Esophagus mucosa (tissue), 1 donor: ENCODE data around the gene FANCC. TPM values are rescaled to one million over a fixed set of nuclear protein-coding genes. Genes with fewer than 3 reads are reported as not detected.

Experiments
- ATAC-seq: fragments of 200-7000 bp; cut with Tn5 transposase; one replicate; pipeline ENCODE4 v1.9.1; 2020
- total RNA-seq: library from RNA; stranded (reverse); gene quantifications from one replicate; pipeline ENCODE4 v1.2.4, GENCODE V29; 2023
- donor health status: DM: yes; HTN: yes; CAD: no.

The FANCC gene
- total RNA-seq, 1 donor from 2014 or later: 5.2 TPM

- peak; percentile 39 for ATAC-seq
These were observed 234.3 kb downstream of the FANCC start for GRCh38 chr9:95083086-95083768.

DNA sequence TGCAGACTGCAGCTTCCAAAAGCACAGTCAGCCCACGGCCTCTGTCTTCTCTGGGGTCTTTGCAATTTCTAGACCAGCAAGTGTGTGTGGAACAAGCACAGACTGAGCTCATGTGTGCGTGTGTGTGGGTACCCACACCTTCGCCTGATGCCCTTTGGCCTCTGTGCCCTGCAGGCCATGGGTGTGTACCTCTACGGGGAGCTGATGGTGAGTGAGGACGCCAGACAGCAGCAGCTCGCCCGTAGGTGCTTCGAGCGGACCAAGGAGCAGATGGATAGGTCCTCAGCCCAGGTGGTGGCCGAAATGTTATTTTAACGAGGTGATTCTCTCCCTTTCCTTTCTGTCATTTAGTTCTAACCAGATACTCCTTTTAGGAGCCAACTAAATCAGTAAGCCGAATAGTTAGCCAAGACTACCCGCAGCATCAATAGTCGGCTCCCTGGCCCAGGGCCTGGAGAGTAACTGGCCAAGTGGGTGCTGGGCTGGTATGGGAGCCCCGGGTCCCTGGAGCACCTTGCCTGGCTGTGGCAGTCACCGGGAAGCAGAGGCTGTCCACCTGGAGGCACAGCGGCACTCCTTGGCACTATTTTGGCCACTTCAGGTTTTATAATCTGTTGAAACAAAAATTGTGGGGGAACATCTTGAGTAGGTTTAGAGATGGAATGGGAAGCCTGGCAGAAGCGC is 235.0 kb downstream of the FANCC start:
- ATAC-seq: no peak

DNA sequence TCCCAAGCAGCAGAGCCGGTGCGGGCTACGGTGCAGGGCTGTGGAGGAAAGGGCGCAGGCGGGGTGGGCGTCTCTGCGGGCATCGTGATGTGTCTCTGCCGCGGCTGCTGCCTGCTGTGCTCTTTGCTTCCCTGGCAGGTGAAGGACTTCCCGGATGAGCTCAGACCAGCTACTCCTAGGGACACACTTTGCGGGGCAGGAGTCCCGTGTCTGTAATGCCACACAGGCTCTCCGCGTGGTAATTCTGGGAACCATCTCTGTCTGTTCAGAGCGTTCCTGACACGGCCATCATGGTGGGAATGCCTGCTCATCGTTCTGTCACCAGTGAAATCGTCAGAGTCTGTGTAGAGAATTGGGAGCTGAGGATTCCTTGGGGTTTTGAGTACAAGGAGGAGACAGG is 235.5 kb downstream of the FANCC start:
- ATAC-seq: no peak

- ATAC-seq: peak; percentile 26
These were observed 236.4 kb downstream of the FANCC start for GRCh38 chr9:95080961-95081647.

- no peak for ATAC-seq
These were observed 238.0 kb downstream of the FANCC start for GRCh38 chr9:95079461-95079860.

DNA sequence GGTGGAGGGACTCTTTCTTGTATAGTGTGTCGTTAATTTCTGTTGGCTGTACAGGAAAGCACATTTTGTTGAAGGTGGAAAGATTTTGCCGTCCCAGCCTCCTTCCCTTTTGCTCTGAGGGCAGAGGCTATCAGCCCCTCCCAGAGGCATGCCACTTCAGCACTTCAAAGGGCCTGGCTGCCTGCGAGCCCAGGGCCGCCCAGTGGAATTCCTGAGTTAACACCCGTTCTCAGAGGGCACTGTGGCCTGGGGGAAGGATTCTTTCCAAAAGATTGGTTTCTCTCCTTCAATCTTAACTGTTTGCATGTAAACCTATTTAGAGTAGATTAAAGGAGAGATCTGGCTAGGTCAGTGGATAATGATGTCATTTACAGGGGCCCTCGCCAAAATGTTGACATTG is 238.6 kb downstream of the FANCC start:
- peak; percentile 21 for ATAC-seq

DNA sequence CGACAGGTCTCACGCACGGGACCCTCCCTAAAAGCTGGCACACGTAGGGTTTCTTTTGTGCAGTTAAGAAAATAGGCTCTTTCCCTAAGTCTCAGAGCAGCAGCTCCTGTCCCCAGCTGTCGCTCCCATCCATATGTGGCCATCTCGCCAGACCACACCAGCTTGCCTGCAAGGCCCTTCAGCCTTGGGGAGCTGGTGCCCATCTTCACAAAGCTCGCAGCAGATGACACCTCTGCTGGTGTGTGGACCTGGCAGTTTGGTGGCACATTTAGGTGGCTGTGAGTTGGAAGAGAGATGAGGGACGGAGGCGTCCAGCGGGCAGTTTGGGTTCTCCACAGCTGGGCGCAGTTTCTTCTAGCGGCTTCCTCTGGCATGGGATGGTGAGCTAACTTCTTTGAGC is 239.0 kb downstream of the FANCC start:
- ATAC-seq: no peak

GRCh38 chr9:95077766-95078370 is 239.6 kb downstream of the FANCC start:
- no peak for ATAC-seq

DNA sequence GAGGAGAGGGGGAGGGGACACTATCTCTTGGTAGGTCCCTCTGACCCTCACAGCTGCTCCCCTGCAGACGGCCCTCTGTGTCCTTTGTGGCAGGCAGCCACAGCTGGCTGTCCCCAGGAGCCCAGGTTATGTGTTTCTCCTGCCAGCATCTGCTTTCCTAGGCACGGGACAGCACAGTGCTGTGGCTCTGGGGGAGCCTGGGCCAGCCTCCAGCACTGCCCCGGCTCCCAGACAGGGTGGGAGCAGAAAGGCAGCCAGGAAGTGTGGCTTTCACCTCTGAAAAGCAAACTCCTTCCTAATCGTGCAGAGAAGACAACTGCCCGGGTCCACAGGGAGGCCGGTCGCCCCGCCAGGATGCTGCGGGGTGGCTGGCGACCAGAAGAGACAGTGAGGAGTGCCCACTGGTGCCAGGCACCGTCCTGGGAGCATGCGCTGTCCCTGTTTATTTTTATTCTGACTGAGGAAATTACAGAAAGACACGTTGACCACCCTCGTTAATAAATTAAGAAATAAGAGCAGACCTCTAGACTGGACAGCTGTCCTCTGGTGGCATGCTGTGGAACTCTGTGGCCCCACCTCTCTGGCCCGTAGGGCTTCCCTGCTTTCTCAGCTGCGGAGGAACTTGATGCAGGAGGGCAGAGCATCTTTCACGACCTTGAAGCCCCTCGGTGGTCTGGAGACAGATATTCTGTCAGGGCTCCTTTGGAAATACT is 240.3 kb downstream of the FANCC start:
- ATAC-seq: no peak

GRCh38 chr9:95076696-95077052 is 240.8 kb downstream of the FANCC start:
- ATAC-seq: no peak

DNA sequence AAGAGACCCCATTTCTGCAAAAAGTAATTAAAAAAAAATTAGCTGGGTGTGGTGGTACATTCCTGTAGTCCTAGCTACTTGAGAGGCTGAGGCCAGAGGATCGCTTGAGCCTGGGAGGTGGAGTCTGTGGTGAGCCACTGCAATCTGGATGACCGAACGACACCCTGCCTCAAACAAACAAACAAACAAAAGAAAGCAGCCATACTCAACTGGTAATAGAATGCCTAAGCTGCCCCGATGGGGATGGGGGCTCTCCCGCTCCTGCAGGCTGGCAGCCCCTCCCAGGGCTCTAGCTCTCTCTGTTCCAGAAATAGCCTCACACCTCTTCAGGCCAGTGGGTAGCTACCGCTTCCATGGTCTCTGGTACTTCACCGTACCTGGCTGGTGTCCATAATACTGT is 241.8 kb downstream of the FANCC start:
- no peak for ATAC-seq

- no peak for ATAC-seq
These were observed 242.9 kb downstream of the FANCC start for GRCh38 chr9:95074632-95075031.

DNA sequence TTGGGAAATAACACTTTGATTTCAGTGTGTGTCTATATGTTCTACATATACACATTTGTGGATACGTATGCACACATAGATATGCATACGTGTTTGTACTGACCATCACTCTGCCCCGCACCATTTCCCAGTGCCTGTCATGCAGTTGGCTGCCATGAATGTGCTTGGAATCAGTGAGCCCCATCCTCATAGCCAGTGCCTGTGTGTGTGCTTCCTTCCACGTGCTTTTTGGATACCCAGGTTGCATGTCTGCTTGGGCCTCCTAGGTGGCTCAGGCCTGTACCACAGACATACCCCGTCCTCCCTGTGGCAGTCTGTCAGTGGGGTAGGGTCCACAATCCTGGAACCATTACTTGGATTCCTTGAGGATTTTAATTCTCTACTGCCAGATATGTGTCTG is 243.6 kb downstream of the FANCC start:
- ATAC-seq: no peak

- peak; percentile 38 for ATAC-seq
These were observed 244.4 kb downstream of the FANCC start for GRCh38 chr9:95073042-95073607.

DNA sequence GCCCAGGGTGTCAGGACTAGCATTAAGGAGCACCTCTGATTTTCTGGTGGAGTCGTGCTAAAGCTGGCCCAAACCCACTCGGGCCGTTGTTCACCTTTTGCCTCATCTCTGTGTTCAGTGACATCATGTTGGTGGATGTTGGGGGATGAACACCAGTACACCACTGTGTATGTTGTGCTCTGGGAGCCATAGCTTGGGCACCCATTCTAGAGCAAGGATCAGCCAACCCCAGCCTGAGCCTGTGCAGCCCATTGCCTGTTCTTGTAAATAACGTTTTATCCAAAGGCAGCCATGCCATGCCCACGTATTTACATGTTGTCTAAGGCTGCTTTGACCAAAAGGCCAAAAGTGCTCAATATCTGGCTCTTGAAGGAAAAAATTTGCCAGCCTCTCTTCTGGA is 245.6 kb downstream of the FANCC start:
- no peak for ATAC-seq

- ATAC-seq: no peak
These were observed 246.1 kb downstream of the FANCC start for GRCh38 chr9:95071450-95071849.

DNA sequence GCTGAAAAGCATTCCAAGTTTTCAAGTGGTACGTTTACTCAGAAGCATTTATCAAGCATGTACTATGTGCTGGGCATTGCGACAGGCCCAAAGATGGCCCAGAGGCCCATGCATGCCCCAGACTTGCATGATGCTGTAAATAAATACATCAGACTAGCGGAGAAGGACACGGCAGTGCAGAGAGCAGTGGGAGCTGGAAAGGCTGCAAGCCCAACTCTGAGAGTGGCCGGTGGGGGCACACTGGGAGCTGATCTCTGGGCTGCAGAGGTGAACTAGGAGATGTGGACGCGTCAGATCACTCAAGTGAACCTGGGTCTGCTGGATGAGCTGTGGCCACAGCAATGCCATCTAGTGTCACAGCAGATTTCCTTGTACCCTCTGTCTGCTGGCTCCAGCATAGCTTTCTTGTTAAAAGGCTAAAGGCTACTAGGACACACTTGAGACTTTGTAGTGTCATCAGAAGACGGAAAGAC is 246.9 kb downstream of the FANCC start:
- ATAC-seq: no peak

- ATAC-seq: peak; percentile 54
These were observed 249.6 kb downstream of the FANCC start for GRCh38 chr9:95067897-95068296.

GRCh38 chr9:95067057-95067456 is 250.5 kb downstream of the FANCC start:
- no peak for ATAC-seq

DNA sequence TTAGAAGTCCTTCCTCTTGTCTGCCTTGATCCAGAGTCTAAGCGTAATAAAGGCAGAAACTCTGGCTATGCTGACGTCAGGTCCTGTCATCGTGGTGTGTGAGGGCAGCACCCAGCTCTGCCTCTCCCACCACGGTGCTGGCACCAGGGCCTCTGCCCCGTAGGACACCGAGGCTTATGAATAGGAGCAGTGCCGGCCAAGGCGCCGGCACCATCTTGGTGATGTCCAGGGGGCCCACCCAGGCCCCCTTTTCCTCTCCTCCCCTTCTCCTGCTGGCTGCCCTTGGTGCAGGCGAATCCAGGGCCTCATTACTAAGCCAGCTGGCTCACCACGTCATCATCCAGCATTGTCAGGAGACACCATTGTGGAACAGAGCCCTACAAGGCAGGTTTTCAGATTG is 252.3 kb downstream of the FANCC start:
- peak; percentile 40 for ATAC-seq

DNA sequence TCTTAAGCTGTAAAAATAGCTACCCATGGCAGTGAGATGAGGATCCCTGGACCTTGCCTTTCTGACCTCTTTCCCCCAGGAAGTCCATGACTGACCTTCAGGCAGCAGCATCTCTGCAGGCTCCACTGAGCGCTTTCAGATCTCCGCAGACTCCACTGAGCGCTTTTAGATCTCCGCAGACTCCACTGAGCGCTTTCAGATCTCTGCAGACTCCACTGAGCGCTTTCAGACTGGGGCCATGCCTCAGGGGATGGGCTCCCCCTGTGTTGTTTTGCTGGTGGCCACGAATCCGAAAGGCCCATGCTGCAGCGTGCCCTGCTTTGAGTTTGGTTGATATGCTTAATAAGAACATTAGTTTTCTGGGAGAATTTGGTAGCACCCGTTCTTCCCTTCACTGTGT is 254.2 kb downstream of the FANCC start:
- no peak for ATAC-seq

- peak; percentile 3 for ATAC-seq
These were observed 254.9 kb downstream of the FANCC start for GRCh38 chr9:95062596-95063065.
